GM19455 (cell line): ENCODE measurements around the gene PTPRT.

ENCODE experiments used
- ATAC-seq: cut with Tn5 transposase; IDR thresholded peaks from one replicate; pipeline ENCODE4 v1.9.1; 2021; ENCODE audit not compliant: unreplicated experiment

PTPRT gene

GRCh38 chr20:42341654-42342053 is 848.1 kb downstream of the PTPRT start:
- no peak for ATAC-seq

DNA sequence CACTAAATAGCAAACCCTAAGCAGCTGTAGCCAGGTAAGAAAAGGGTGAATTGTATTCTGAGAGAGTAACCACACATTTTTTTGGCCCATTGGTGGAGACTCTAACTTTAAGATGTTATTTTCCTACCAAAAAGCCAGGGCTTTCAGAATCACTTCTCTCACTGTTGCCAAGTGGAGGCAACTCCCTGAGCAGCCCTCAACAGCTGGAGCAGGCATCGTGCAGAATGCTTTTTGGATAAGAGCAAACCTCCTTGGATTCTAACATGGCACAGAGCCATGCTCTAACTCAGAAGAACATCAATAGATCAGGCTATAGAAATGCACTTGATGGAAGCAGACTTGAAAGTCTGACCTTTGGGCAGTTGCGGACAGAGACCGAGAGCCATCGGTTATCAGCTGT is 849.3 kb downstream of the PTPRT start:
- ATAC-seq: no peak

- no peak for ATAC-seq
Observed at GRCh38 chr20:42338294-42339201, 851.2 kb downstream of the PTPRT start.

GRCh38 chr20:42336576-42336975 is 853.1 kb downstream of the PTPRT start:
- ATAC-seq: no peak

- ATAC-seq: no peak
Observed at GRCh38 chr20:42319252-42320013, 870.3 kb downstream of the PTPRT start.

DNA sequence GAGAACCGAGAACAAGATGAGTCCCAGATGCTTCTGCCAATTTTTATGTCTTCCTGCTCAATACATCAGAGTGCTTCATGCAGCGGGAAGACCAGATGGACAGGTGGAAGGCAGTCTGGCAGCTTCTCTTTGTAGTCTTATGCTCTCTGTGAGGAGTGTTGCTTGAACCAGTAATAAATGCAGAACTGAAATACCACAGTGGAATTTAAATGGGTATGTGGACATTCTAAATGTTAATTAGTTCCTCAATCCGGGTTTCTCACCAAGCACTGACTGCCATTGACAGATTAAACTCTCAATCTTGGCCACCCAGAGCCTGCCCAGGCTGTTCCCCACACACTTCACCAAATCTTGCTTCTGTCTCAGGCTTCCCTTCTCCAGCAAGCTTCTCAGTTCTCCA is 876.0 kb downstream of the PTPRT start:
- ATAC-seq: no peak

DNA sequence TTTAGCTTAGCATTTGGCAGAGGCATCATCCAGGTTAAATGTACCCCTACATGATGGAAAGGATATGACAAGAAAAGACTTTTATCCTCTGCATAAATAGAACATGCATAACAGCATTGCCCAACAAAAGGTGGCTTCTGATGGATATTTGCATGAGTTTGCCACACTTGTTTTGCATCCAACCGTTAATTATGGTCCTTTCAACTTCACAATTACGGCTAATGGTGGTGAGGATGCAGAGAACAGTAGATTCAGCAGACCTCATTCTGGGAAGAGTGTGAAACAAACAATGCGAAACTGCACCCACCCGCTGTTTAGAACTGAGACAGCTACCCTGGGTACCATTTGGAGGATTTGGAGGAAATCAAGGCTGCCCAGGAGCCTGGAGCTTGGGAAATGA is 880.7 kb downstream of the PTPRT start:
- no peak for ATAC-seq

DNA sequence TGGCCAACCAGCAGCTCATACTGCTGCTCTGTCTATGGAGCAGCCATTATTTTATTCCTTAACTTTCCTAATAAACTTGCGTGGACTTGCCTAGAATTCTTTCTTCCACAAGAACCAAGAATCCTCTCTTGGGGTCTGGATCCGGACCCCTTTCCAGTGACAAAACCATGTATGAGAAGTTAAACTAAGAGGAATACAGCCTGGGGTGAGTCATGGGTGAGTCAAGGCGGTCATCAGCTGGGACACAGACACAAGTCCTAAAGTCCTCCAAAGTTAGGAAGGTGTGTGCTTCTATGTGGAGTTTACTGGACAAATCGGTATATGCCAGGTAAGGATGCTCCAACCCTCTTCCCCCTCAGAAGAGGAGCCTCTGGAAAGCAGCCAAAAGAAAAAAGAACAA is 881.5 kb downstream of the PTPRT start:
- no peak for ATAC-seq

- ATAC-seq: no peak
Observed at GRCh38 chr20:42295592-42295991, 894.1 kb downstream of the PTPRT start.

DNA sequence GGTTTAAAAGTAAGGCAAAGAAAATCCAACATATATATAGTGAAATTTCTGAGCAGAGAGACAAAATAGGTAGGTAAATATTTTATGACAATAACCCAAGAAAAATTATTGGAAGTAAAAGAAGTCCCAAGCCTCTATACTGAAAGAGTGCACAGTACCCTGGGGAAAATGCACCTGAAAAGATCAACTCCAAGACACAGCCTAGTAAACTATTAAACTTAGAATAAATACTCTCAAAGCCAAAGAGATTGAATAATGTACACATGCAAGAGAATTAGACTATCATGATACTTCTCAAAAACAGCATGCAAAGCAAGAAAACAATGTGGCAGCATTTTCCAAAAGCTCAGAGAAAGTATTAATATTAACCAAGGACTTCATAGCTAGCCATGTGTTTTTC is 894.7 kb downstream of the PTPRT start:
- ATAC-seq: no peak

GRCh38 chr20:42281801-42282200 is 907.9 kb downstream of the PTPRT start:
- ATAC-seq: no peak

- ATAC-seq: no peak
Observed at GRCh38 chr20:42276718-42277602, 912.7 kb downstream of the PTPRT start.

GRCh38 chr20:42274986-42275385 is 914.7 kb downstream of the PTPRT start:
- ATAC-seq: no peak

GRCh38 chr20:42272516-42272915 is 917.2 kb downstream of the PTPRT start:
- ATAC-seq: no peak

DNA sequence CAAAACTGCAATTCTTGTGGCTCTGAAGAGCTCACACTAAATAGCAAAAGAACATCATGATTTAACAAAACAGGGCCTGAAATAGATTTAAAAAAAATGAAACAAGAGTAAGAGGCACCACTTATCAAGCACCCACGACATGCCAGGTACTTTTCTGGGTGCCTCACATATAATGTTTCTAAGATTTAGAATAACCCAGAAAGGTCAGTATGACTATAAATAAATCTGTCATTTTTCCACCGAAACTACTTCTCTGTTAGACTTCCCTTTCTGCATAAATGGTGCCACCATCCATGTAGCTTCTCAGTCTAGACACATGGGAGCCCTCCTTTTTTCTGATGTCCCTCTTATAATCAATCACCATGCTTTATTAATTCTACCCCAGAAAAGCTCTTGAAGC is 919.2 kb downstream of the PTPRT start:
- no peak for ATAC-seq

DNA sequence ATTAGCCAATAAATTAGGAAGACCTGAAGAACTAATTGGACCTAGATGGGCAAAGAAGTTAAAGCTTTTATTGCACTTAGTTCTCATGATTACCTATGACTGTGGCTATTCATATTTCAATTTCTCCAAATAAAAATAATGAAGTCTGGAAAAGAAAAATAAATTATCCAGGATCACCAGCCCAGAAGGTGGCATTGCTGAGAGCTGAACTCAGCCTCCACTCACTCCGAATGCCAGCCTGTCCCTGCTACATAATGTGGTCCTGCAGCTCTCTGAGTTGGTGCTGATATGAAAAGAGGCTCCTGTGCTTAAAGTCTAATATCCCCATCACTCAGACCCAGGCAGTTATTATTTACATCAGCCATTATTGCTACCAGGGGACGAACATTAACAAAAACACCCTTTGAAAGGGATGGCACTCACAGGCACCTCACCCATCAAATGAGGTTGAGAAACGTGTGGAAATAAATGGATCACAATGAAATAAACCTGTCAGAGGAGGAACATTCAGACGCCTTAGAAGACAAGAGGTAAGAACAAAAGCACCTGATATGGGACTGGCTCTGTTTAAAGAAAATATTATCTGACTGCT is 921.8 kb downstream of the PTPRT start:
- no peak for ATAC-seq

GRCh38 chr20:42261766-42262270 is 927.9 kb downstream of the PTPRT start:
- no peak for ATAC-seq

DNA sequence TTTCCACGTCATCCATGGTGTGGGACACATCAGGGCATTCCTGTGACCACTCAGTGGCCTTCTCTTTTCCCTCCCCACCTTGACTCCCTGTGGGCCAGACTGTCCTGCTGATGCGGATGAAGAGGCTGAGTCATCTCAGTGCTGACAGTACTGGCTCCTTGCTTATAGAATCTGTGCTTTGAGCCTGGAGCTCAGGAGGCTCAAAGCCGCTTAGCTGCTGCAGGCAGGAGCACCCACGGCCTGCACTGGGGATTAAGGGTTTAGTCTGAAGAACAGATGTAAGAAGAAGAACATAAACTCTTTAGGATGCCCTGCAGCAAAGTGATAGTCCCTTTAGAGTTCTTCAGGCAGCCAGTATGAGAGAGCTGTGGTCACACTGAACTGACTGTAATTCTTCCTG is 929.5 kb downstream of the PTPRT start:
- ATAC-seq: no peak

- no peak for ATAC-seq
Observed at GRCh38 chr20:42259389-42259788, 930.3 kb downstream of the PTPRT start.

DNA sequence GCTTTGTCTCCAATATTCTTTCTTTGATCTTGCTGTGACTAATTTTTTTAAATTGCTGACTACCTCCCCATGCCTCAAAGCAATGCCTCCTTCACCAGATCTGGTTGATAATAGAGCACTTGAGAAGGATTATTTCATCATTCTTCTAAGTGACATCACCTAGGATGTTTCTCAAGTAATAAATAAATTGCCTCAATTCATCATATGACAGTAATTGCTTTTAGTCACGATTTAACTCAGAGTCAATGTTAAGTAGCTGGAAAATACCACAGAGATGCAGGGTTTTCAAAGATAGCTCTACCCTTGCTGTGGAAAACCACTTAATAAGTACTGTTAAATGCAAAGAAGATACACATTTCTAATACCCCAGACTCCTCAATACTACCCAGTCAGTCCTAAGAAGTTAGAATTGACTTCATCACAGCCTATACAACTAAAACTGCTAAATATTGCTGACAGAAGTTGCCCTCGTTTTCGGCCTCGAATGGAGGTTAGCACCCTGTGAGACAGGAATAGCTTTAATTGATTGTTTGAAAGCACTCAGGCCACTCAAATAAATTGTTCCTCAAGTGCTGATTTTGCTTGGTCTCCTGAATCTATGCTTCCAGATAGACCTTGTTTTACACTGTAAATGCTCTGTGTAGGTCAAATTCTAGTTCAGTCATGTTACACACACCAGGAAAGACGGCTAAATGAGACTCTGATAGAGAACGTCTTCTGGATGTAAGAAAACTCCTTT is 931.0 kb downstream of the PTPRT start:
- no peak for ATAC-seq
